BE2C (cell line): Measurements from ENCODE around the gene NPR1.

Source experiments
- DNase-seq: peaks from one replicate; pipeline ENCODE4 v3.0.0-alpha.2; 2020
- H3K27me3 ChIP-seq: fragments of 250-450 bp; sonication (Bioruptor Pico); 2 replicates; pipeline ENCODE4 v1.5.1; 2020; ENCODE audit warnings: mild to moderate bottlenecking
- H3K36me3 ChIP-seq: fragments of 250-450 bp; sonication (Bioruptor Pico); 2 replicates; pipeline ENCODE4 v1.5.1; 2020; ENCODE audit warnings: mild to moderate bottlenecking
- H3K4me1 ChIP-seq: fragments of 250-450 bp; sonication (Bioruptor Pico); 2 replicates; pipeline ENCODE4 v1.5.1; 2020
- H3K4me3 ChIP-seq: 2 replicates; pipeline ENCODE4 v1.5.1; 2011; ENCODE audit warnings: low read depth, low read length
- H3K9me3 ChIP-seq: fragments of 250-450 bp; sonication (Bioruptor Pico); 2 replicates; pipeline ENCODE4 v1.5.1; 2020
- CTCF ChIP-seq: IDR thresholded peaks from 2 replicates; pipeline ENCODE4 v1.5.1; 2012; ENCODE audit warnings: mild to moderate bottlenecking, low read depth, low read length

Gene NPR1

GRCh38 chr1:153640861-153641260, 37.6 kb upstream of the NPR1 start:
- no peak for TF ChIP-seq CTCF
- no peaks in the 10 kb centered on the region for H3K4me1 ChIP-seq
- DNase-seq, result no peak

GRCh38 chr1:153642161-153642560, 36.3 kb upstream of the NPR1 start:
- Histone ChIP-seq H3K4me3 (no peak overlapping the region), H3K36me3 (peaks cover 98% of the 10 kb centered on the region), H3K4me1 (no peaks in the 10 kb centered on the region), H3K27me3 (no peaks in the 10 kb centered on the region), H3K9me3 (no peaks in the 10 kb centered on the region)
- no peak for TF ChIP-seq CTCF
- no peak for DNase-seq

More at GRCh38 chr1:153640861-153641260, 37.6 kb upstream of the NPR1 start:
- Histone ChIP-seq H3K4me3 (no peak overlapping the region), H3K27me3 (no peaks in the 10 kb centered on the region), H3K36me3 (peaks cover 99% of the 10 kb centered on the region), H3K9me3 (no peaks in the 10 kb centered on the region)

- Histone ChIP-seq H3K36me3 (peaks cover 89% of the 10 kb centered on the region), H3K4me1 (no peaks in the 10 kb centered on the region)
- TF ChIP-seq CTCF, result no peak
These were observed 35.4 kb upstream of the NPR1 start for GRCh38 chr1:153643100-153643499.

GRCh38 chr1:153643816-153644215, 34.7 kb upstream of the NPR1 start:
- Histone ChIP-seq H3K27me3 (no peaks in the 10 kb centered on the region), H3K36me3 (peaks cover 82% of the 10 kb centered on the region), H3K9me3 (no peaks in the 10 kb centered on the region), H3K4me3 (no peak overlapping the region), H3K4me1 (no peaks in the 10 kb centered on the region; the same call in 1 of the 2 replicates)
- TF ChIP-seq CTCF, result no peak
- DNase-seq, result no peak

More at GRCh38 chr1:153643100-153643499, 35.4 kb upstream of the NPR1 start:
- Histone ChIP-seq H3K9me3 (no peaks in the 10 kb centered on the region), H3K27me3 (no peaks in the 10 kb centered on the region), H3K4me3 (no peak overlapping the region)
- no peak for DNase-seq

- Histone ChIP-seq H3K4me3 (no peak overlapping the region), H3K36me3 (peaks cover 52% of the 10 kb centered on the region), H3K4me1 (peaks cover 4% of the 10 kb centered on the region; the same call in 1 of the 2 replicates), H3K9me3 (no peaks in the 10 kb centered on the region), H3K27me3 (no peaks in the 10 kb centered on the region)
- no peak for DNase-seq
- no peak for TF ChIP-seq CTCF
These were observed 31.7 kb upstream of the NPR1 start for GRCh38 chr1:153646672-153647345.

GRCh38 chr1:153647346-153647714, 31.2 kb upstream of the NPR1 start:
- Histone ChIP-seq H3K4me1 (peaks cover 4% of the 10 kb centered on the region; the same call in 1 of the 2 replicates), H3K36me3 (peaks cover 47% of the 10 kb centered on the region), H3K27me3 (no peaks in the 10 kb centered on the region), H3K4me3 (no peak overlapping the region), H3K9me3 (no peaks in the 10 kb centered on the region)
- no peak for DNase-seq
- TF ChIP-seq CTCF, result no peak; the same call in 1 of the 2 replicates
